ENCODE results near the gene ARID4B. TPM values are rescaled to one million over a fixed set of nuclear protein-coding genes. Genes with fewer than 3 reads are reported as not detected.

The ARID4B gene
- total and polyA plus RNA-seq, 2 of the 13 experiments (the other 11 are each of a cell fraction or from before 2014, with no cell fraction given) = 9.7 to 24.6 TPM

- in situ Hi-C loops (cut with HindIII; ENCODE audit: extremely low pct_ligation_motif_present, low pct_unique_long_range_greater_than_20kb) = no loop called here
- CTCF ChIA-PET (ENCODE audit: low intra/inter-chr PET ratio, low total read pairs) = no interaction called here
- 94% methylated on average over 4 of the region's 4 CpGs for WGBS (ENCODE audit: low lambda C conversion rate)
- Histone ChIP-seq H3K27ac (ENCODE audit: extremely low read length, insufficient read depth, low read length) (no peak overlapping the region), H3K9ac (ENCODE audit: insufficient read depth, low read depth, low read length) (no peak overlapping the region), H3K36me3 (replicated peaks in 1 of 2; ENCODE audit: control insufficient read depth in 1 of 2, insufficient read depth in 2 of 2, low read length in 2 of 2) (no peaks in the 10 kb centered on the region), H4K20me1 (ENCODE audit: insufficient read depth, low read length) (peaks cover 40% of the 10 kb centered on the region), H3K4me1 (ENCODE audit: insufficient read depth, low read length) (peaks cover 9% of the 10 kb centered on the region), H3K4me3 (replicated peaks in 1 of 3; ENCODE audit: insufficient read depth in 1 of 3, low read depth in 2 of 3, low read length in 3 of 3) (no peak overlapping the region), H3K4me2 (ENCODE audit: low read depth, low read length) (no peak overlapping the region), H2AFZ (ENCODE audit: low read length) (no peak overlapping the region), H3K79me2 (ENCODE audit: insufficient read depth, low read length) (peaks cover 96% of the 10 kb centered on the region), H3K9me3 (ENCODE audit: low read length) (no peaks in the 10 kb centered on the region), H3K27me3 (ENCODE audit: control insufficient read depth in 1 of 2, insufficient read depth in 2 of 2, low read length in 2 of 2) (no peaks in the 10 kb centered on the region)
- no peak for DNase-seq (ENCODE audit: low spot score)
- POLR2A ChIA-PET = interaction anchor here (1.0 kb wide), 1 partner anchor 9 kb away, joined by 3 read pairs; no protein-coding TSS in a partner anchor
- intact Hi-C loops (cut with micrococcal nuclease; ENCODE audit: unreplicated experiment) = no loop called here
- FAIRE-seq = no peak
- BruUV-seq (replicated peaks) = no TSS peak
- ATAC-seq = no peak
- TF ChIP-seq PRMT3 (CRISPR knock-in tag; IDR thresholded peaks at IDR 0.05; ENCODE audit: borderline replicate concordance, low read depth) (no peak), ZXDC (CRISPR knock-in tag; IDR thresholded peaks at IDR 0.05) (no peak), SMAD9 (CRISPR knock-in tag; IDR thresholded peaks at IDR 0.05) (no peak), GTF3A (CRISPR knock-in tag; conservative IDR thresholded peaks at IDR 0.05) (no peak), GZF1 (CRISPR knock-in tag; IDR thresholded peaks at IDR 0.05) (no peak), ZFYVE20 (CRISPR knock-in tag; IDR thresholded peaks at IDR 0.05; ENCODE audit: borderline replicate concordance, low read depth) (no peak), ZBTB44 (CRISPR knock-in tag; IDR thresholded peaks at IDR 0.05) (no peak), ZBTB46 (CRISPR knock-in tag; IDR thresholded peaks at IDR 0.05; ENCODE audit: borderline replicate concordance) (no peak), ZNF160 (CRISPR knock-in tag; IDR thresholded peaks at IDR 0.05) (no peak), PHB2 (IDR thresholded peaks at IDR 0.05; ENCODE audit: partially characterized antibody) (no peak), SRSF9 (IDR thresholded peaks at IDR 0.05; ENCODE audit: borderline replicate concordance, insufficient read depth, low read depth, low read length, poor library complexity, severe bottlenecking) (no peak), TMF1 (CRISPR knock-in tag; IDR thresholded peaks at IDR 0.05; ENCODE audit: low read depth) (no peak), E2F2 (CRISPR knock-in tag; IDR thresholded peaks at IDR 0.05; ENCODE audit: borderline replicate concordance) (no peak), ZNF570 (CRISPR knock-in tag; IDR thresholded peaks at IDR 0.05; ENCODE audit: borderline replicate concordance) (no peak), ZNF740 (CRISPR knock-in tag; IDR thresholded peaks at IDR 0.05) (no peak)
These were observed 40.6 kb downstream of the ARID4B start for GRCh38 chr1:235287208-235287882.

Data from HepG2 (cell line).